GM19372 (cell line): ENCODE results near the gene TSPAN16.
"Not testable (repeated sequence)": the region's sequence is repeated elsewhere in the genome, so short reads cannot be mapped to it uniquely, and the experiment has no call there.

ENCODE experiments used
- ATAC-seq: cut with Tn5 transposase; IDR thresholded peaks from one replicate; pipeline ENCODE4 v1.9.1; 2021; ENCODE audit warnings: mild to moderate bottlenecking, low read depth, moderate library complexity; ENCODE audit not compliant: unreplicated experiment

The TSPAN16 gene

GRCh38 chr19:11300811-11301120 lies 4.8 kb downstream of the TSPAN16 start:
- ATAC-seq: no peak

- ATAC-seq: no peak
Measured at GRCh38 chr19:11304936-11305335, 9.0 kb downstream of the TSPAN16 start.

- no peak for ATAC-seq
Measured at GRCh38 chr19:11306337-11306736, 10.4 kb downstream of the TSPAN16 start.

GRCh38 chr19:11320278-11320995 lies 24.5 kb downstream of the TSPAN16 start:
- not testable (repeated sequence) for ATAC-seq

GRCh38 chr19:11321191-11322126 lies 25.5 kb downstream of the TSPAN16 start:
- no peak for ATAC-seq

GRCh38 chr19:11322269-11323024 lies 26.5 kb downstream of the TSPAN16 start:
- no peak for ATAC-seq

GRCh38 chr19:11323601-11324078 lies 27.7 kb downstream of the TSPAN16 start:
- ATAC-seq: no peak

GRCh38 chr19:11324079-11324661 lies 28.2 kb downstream of the TSPAN16 start:
- ATAC-seq: no peak

GRCh38 chr19:11324748-11325389 lies 28.9 kb downstream of the TSPAN16 start:
- ATAC-seq: no peak

GRCh38 chr19:11325544-11325943 lies 29.6 kb downstream of the TSPAN16 start:
- ATAC-seq: no peak

- ATAC-seq: no peak
Measured at GRCh38 chr19:11330127-11330526, 34.2 kb downstream of the TSPAN16 start.

- ATAC-seq: no peak
Measured at GRCh38 chr19:11331502-11331901, 35.5 kb downstream of the TSPAN16 start.

GRCh38 chr19:11332822-11333221 lies 36.9 kb downstream of the TSPAN16 start:
- ATAC-seq: no peak

GRCh38 chr19:11333838-11334237 lies 37.9 kb downstream of the TSPAN16 start:
- not testable (repeated sequence) for ATAC-seq

- no peak for ATAC-seq
Measured at GRCh38 chr19:11335449-11336146, 39.6 kb downstream of the TSPAN16 start.

GRCh38 chr19:11337080-11337479 lies 41.1 kb downstream of the TSPAN16 start:
- ATAC-seq: no peak

GRCh38 chr19:11338121-11338520 lies 42.2 kb downstream of the TSPAN16 start:
- ATAC-seq: no peak

GRCh38 chr19:11338569-11339253 lies 42.8 kb downstream of the TSPAN16 start:
- no peak for ATAC-seq
